A172 (cell line): Measurements from ENCODE around the gene HTD2. TPM values are rescaled to one million over a fixed set of nuclear protein-coding genes. Genes with fewer than 3 reads are reported as not detected.

Experiments
- DNase-seq: peaks from one replicate; pipeline ENCODE4 v3.0.0-alpha.2; 2015; ENCODE audit warnings: low spot score
- total RNA-seq: library from RNA; depleted of rRNA; stranded (reverse); fragments of >200 nt; shearing (Covaris generic); gene quantifications from 2 replicates; pipeline ENCODE4 v1.2.3, GENCODE V29; 2014

HTD2 gene
- total RNA-seq, 1 experiment from 2014 or later: 6.2 TPM

- DNase-seq: no peak
These were observed 14.5 kb upstream of the HTD2 start for GRCh38 chr3:58291671-58292338.

DNA sequence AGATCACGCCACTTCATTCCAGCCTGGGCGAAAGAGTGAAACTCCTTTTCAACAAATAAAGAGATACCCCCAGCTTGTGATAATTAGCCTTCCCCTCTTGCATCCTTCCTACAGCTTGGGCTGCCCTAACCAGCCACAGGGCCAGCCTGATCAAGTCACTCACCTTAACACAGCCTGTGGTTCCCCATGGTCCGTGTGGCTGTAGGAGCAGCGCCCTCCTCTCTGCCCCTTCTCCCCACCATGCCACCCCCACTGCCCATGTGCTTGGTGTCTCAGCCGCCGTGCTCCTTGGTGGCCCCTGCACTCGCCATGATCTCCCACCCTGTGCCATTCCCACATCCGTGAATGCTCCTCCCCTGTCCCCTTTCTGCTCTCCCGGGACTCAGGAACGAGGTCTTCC is 13.5 kb upstream of the HTD2 start:
- DNase-seq: no peak

DNA sequence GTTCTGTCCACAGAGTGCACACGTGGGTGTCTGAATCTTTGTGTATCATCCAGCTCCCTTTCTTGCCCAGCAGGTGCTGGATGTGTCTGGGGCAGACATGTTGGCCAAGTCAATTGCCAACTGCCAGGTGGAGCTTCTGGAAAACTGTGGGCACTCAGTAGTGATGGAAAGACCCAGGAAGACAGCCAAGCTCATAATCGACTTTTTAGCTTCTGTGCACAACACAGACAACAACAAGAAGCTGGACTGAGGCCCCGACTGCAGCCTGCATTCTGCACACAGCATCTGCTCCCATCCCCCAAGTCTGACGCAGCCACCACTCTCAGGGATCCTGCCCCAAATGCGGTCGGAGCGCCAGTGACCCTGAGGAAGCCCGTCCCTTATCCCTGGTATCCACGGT is 12.8 kb upstream of the HTD2 start:
- no peak for DNase-seq

- no peak for DNase-seq
These were observed 10.1 kb upstream of the HTD2 start for GRCh38 chr3:58296269-58296668.

GRCh38 chr3:58296843-58297242 is 9.5 kb upstream of the HTD2 start:
- no peak for DNase-seq

- no peak for DNase-seq
These were observed 8.1 kb upstream of the HTD2 start for GRCh38 chr3:58298190-58298589.

DNA sequence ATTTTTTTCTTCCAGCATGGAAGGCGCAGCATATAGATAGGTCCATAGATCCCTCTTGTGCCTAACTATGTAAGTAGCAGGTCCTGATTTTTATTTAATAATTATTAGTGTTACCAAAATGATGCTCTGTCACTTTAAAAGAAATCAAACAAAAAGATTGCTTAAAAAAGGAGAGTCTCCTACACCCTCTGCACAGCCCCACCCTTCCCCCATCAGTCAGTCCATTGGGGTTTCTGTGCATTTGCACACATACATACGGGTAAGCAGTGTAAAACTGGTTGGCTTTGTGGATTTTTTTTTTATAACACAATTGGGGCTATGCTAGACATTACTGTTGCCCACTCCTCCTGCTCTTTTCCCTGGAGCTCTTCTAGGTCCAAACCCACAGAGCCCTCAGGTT is 7.2 kb upstream of the HTD2 start:
- no peak for DNase-seq

DNA sequence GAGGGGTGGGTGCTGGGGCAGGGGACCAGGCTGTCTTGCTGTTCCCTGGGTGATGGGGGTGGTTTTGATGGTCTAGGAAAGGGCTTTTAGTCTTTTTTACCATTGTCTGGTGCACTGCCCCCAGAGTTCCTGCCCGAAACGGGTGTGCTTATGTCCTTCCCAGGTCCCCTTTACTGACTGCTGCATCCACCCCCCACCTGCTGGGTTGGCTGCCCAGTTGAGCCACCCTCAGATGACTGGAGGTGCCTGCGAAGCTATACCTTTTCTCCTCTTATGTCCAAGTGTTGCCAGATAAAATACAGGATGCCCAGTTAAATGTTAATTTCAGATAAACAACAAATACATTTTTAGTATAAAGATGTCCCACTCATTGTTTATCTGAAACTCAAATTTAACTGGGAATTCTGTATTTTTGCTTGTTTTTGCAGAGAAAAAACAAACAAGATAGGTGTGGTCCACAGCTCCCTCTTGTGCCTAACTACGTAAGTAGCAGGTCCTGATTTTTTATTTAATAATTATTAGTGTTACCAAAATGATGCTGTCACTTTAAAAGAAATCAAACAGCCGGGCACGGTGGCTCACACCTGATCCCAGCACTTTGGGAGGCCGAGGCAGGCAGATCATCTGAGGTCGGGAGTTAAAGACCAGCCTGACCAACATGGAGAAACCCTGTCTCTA is 6.3 kb upstream of the HTD2 start:
- DNase-seq: peak; percentile 22

- peak; percentile 24 for DNase-seq
These were observed 1.4 kb downstream of the HTD2 start for GRCh38 chr3:58307639-58308215.

- no peak for DNase-seq
These were observed 2.4 kb downstream of the HTD2 start for GRCh38 chr3:58308728-58309127.

DNA sequence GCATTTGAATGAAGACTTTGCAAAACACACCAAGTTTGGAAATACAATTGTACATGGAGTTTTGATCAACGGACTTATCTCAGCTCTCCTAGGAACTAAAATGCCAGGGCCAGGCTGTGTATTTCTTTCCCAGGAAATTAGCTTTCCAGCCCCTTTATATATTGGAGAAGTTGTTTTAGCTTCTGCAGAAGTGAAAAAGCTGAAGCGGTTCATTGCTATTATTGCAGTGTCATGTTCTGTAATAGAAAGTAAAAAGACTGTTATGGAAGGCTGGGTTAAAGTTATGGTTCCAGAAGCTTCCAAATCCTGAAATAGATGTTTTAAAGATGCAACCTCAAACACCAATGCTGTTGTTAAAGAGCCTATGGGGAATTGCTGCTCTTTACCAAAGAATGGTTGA is 11.5 kb downstream of the HTD2 start:
- DNase-seq: no peak

- no peak for DNase-seq
These were observed 15.5 kb downstream of the HTD2 start for GRCh38 chr3:58321791-58322190.

DNA sequence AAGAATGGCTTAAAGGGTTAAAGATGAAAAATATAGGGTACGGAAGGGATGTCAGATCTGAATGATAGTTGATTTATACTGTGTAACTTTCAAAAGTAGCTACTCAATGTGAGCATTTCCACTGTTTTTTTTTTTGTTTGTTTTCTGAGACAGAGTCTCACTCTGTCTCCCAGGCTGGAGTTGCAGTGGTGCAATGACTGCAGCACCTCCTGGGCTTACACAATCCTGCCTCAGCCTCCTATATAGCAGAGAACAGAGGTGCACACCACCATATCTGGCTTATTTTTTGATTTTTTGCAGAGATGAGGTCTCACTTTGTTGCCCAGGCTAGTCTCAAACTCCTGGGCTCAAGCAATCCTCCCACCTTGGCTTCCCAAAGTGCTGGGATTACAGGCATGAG is 16.5 kb downstream of the HTD2 start:
- no peak for DNase-seq

- DNase-seq: no peak
These were observed 17.4 kb downstream of the HTD2 start for GRCh38 chr3:58323529-58324390.

GRCh38 chr3:58324391-58325390 is 18.4 kb downstream of the HTD2 start:
- no peak for DNase-seq

- no peak for DNase-seq
These were observed 19.2 kb downstream of the HTD2 start for GRCh38 chr3:58325525-58325992.

GRCh38 chr3:58326267-58326900 is 20.1 kb downstream of the HTD2 start:
- DNase-seq: no peak

GRCh38 chr3:58329150-58329921 is 23.0 kb downstream of the HTD2 start:
- DNase-seq: no peak

DNA sequence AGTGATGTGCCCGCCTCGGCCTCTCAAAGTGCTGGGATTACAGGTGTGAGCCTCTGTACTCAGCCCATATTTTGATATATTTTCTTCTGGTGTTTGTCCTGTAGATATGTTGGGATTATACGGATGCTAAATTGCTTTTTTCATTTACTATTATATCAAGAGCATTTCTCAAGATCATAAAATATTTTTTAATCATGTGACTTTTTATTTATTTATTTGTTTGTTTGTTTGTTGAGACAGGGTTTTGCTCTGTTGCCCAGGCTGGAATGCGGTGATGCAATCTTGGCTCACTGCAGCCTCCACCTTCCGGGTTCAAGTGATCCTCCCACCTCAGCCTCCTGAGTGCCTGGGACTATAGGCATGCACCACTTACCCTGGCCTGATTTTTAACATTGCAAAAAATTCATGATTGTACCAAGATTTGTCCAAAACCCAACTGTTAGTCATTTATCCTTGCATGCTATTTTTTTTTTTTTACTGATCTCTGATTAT is 23.6 kb downstream of the HTD2 start:
- no peak for DNase-seq
